HL-60 (cell line): ENCODE results near the gene ACP7.

Experiments used
- DNase-seq, 2 experiments: peaks; one replicate each; pipeline ENCODE4 v3.0.0-alpha.2; 2010 to 2020; ENCODE audit warnings: low read depth in 1 of 2, low spot score in 1 of 2
- H3K27ac ChIP-seq: fragments of 250-450 bp; sonication (Bioruptor Pico); replicated peaks from 2 replicates; pipeline ENCODE4 v1.5.1; 2020; ENCODE audit warnings: mild to moderate bottlenecking, moderate library complexity
- H3K27me3 ChIP-seq: fragments of 250-450 bp; sonication (Bioruptor Pico); 2 replicates; pipeline ENCODE4 v1.5.1; 2021; ENCODE audit warnings: mild to moderate bottlenecking, moderate library complexity; ENCODE audit not compliant: insufficient read depth, poor library complexity, severe bottlenecking
- H3K4me3 ChIP-seq: replicated peaks from 2 replicates; pipeline ENCODE4 v1.5.1; 2011; ENCODE audit warnings: mild to moderate bottlenecking, control low read depth, low read length; ENCODE audit not compliant: insufficient read depth
- GABPA ChIP-seq: IDR thresholded peaks from 2 replicates; pipeline ENCODE4 v1.6.1; 2012; ENCODE audit warnings: low read depth
- POLR2AphosphoS5 ChIP-seq: IDR thresholded peaks from 2 replicates; pipeline ENCODE4 v1.6.1; 2012; ENCODE audit warnings: low read depth
- SPI1 ChIP-seq: IDR thresholded peaks from 2 replicates; pipeline ENCODE4 v1.6.1; 2012; ENCODE audit warnings: low read depth, mild to moderate bottlenecking, borderline replicate concordance
- TF ChIP-seq, protein P1 (sequence below): IDR thresholded peaks from 2 replicates; pipeline ENCODE4 v1.6.1; 2012; ENCODE audit warnings: low read depth; ENCODE audit not compliant: insufficient replicate concordance
- TF ChIP-seq, protein P2 (sequence below): IDR thresholded peaks from one replicate; pipeline ENCODE4 v1.5.1; 2011; ENCODE audit warnings: low read length, control low read depth, inconsistent platforms; ENCODE audit not compliant: insufficient read depth

ACP7 gene

DNA sequence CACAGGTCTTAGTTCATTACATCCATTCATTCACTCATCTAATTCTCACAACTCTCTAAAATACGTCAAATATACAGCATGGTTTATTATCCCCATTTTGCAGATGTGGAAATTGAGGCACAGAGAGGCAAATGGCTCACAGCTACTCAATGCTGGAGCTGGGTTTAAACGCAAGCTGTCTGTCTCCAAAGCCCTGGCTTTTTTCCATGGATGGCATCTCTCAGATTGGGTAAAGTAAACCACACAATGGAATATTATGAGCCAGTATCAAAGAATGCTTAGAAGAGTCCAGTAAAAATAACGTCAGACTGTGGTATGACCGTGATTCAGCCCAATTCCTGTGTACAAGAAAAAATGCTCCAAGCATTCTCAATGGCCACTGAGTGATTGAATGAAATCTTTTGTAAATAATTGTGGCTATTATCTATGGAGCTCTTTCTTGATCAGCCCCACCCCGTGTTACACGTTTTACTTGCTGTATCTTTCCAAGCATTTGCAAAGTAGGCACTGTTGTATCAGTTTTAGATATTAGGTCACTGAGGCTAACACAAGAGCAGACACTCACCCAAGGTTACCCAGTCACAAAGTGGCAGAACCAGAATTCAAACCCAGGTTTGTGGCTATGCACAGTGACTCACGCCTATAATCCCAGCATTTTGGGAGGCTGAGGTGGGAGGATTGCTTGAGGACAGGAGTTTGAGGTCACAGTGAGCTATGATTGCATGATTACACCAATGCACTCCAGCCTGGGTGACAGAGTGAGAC is 5.5 kb upstream of the ACP7 start:
- H3K27ac ChIP-seq, result no peak overlapping the region
- no peak overlapping the region for H3K4me3 ChIP-seq
- DNase-seq, result no peak
- H3K27me3 ChIP-seq, result peaks cover 13% of the 10 kb centered on the region
- TF ChIP-seq, protein P1, sequence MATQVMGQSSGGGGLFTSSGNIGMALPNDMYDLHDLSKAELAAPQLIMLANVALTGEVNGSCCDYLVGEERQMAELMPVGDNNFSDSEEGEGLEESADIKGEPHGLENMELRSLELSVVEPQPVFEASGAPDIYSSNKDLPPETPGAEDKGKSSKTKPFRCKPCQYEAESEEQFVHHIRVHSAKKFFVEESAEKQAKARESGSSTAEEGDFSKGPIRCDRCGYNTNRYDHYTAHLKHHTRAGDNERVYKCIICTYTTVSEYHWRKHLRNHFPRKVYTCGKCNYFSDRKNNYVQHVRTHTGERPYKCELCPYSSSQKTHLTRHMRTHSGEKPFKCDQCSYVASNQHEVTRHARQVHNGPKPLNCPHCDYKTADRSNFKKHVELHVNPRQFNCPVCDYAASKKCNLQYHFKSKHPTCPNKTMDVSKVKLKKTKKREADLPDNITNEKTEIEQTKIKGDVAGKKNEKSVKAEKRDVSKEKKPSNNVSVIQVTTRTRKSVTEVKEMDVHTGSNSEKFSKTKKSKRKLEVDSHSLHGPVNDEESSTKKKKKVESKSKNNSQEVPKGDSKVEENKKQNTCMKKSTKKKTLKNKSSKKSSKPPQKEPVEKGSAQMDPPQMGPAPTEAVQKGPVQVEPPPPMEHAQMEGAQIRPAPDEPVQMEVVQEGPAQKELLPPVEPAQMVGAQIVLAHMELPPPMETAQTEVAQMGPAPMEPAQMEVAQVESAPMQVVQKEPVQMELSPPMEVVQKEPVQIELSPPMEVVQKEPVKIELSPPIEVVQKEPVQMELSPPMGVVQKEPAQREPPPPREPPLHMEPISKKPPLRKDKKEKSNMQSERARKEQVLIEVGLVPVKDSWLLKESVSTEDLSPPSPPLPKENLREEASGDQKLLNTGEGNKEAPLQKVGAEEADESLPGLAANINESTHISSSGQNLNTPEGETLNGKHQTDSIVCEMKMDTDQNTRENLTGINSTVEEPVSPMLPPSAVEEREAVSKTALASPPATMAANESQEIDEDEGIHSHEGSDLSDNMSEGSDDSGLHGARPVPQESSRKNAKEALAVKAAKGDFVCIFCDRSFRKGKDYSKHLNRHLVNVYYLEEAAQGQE, result no peak

DNA sequence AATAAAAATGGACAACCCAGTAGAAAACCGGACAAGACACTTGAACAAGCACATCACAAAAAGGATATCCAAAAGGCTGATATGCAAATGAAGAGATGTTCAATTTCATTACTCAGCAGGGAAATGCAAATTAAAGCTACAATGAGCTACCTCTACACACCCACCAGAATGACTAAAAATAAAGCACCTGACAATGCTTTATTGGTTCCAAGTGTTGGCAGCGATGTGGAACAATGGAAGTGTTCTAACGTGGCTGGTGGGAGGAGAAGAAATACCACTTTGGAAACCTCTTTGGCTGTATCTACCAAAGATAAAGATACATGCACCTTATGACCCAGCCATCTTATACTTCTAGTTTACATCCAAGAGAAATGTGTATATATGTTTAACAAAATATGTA is 3.7 kb upstream of the ACP7 start:
- peaks cover 27% of the 10 kb centered on the region for H3K27me3 ChIP-seq
- H3K4me3 ChIP-seq, result no peak overlapping the region
- H3K27ac ChIP-seq, result no peak overlapping the region
- no peak for TF ChIP-seq SPI1
- no peak for DNase-seq

DNA sequence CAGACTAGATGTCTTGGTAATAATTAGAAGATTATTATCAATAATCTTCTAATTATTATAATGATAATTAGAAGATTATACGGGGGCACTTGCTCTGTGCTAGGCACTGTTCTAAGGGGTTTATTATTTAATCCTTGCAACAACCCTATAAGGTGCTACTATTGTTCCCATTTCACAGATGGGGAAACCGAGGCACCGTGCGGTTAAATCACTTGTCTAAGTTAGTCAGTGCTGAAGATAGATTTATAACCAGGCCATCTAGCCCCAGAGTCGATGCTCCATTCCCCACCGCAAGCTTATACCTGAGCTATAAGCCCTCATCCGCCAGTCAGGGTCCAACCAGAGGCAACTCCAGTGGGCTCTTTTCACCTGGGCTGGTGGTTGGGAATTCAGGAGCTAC is 2.0 kb upstream of the ACP7 start:
- no peak overlapping the region for H3K4me3 ChIP-seq
- H3K27ac ChIP-seq, result no peak overlapping the region
- peaks cover 34% of the 10 kb centered on the region for H3K27me3 ChIP-seq
- TF ChIP-seq POLR2AphosphoS5, result no peak
- no peak for TF ChIP-seq GABPA
- TF ChIP-seq SPI1, result no peak
- TF ChIP-seq, protein P2, sequence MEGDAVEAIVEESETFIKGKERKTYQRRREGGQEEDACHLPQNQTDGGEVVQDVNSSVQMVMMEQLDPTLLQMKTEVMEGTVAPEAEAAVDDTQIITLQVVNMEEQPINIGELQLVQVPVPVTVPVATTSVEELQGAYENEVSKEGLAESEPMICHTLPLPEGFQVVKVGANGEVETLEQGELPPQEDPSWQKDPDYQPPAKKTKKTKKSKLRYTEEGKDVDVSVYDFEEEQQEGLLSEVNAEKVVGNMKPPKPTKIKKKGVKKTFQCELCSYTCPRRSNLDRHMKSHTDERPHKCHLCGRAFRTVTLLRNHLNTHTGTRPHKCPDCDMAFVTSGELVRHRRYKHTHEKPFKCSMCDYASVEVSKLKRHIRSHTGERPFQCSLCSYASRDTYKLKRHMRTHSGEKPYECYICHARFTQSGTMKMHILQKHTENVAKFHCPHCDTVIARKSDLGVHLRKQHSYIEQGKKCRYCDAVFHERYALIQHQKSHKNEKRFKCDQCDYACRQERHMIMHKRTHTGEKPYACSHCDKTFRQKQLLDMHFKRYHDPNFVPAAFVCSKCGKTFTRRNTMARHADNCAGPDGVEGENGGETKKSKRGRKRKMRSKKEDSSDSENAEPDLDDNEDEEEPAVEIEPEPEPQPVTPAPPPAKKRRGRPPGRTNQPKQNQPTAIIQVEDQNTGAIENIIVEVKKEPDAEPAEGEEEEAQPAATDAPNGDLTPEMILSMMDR, result no peak
- TF ChIP-seq, protein P1, result no peak
- no peak for DNase-seq

DNA sequence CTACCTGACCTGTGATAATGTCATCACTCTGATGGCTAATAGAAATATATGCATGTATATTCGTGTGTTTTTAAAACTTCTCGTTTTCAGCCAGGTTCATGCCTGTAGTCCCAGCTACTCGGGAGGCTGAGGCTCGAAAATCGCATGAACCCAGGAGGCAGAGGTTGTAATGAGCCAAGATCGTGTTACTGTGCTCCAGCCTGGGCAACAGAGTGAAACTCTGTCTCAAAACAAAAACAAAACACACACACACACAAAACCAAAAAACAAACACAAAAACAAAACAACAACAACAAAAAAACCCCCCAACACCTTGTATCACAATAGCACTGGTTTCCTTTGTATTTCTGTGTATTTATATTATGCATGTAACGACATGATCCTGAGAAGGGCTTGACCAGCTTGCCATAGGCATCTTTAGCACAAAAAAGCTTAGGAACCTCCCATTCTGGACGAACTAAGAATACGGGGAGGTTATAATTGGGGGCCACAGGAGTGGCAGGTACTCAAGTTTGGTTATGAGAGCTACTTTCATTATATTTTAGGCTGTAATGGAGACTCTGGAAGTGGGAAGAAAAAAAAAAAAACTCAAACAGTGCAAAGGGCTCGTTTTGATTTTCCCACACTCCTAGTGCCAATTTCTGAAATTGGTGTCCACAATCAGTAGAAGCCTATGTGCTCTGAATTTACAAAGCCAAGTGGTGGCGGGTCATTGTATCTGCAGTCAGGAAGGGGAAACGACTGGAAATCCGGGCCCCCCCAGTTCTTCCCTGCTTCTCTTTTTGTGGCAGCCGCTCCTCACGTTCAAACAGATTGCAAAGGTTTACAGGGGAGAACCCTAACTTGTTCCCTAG is 1.2 kb upstream of the ACP7 start:
- H3K4me3 ChIP-seq, result no peak overlapping the region
- no peak for DNase-seq
- no peak overlapping the region for H3K27ac ChIP-seq
- H3K27me3 ChIP-seq, result peaks cover 34% of the 10 kb centered on the region
- no peak for TF ChIP-seq POLR2AphosphoS5
- TF ChIP-seq, protein P2, result no peak
- no peak for TF ChIP-seq GABPA
- TF ChIP-seq, protein P1, result no peak
